Kidney capillary endothelial cell (primary cell): ENCODE measurements around the gene ARID3A.

Experiments
- DNase-seq: peaks from one replicate; pipeline ENCODE4 v3.0.0-alpha.2; 2018; ENCODE audit warnings: low spot score

The ARID3A gene

DNA sequence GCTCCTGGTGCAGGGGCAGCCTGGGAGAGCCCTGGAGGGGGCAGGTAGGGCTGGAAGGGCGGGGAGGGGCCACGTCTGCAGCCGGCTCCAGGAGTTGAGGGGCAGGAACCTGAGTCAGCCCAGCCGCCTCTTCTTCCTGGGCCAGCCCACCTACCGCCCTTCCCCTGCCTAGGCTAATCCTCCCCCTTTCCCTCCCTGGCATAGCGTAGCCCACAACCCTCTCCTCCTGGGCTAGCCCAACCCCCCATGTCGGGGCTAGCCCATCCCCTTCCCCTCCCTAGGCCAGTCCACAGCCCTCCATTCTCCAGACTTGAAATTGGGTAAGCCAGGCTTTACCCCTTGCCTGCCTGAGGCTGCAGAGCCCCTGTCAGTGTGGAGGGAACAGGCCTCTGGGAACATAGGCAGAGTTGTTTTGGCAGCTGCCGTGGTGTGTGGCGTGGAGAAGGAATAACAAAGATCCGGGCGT lies 37.7 kb downstream of the ARID3A start:
- no peak for DNase-seq

DNA sequence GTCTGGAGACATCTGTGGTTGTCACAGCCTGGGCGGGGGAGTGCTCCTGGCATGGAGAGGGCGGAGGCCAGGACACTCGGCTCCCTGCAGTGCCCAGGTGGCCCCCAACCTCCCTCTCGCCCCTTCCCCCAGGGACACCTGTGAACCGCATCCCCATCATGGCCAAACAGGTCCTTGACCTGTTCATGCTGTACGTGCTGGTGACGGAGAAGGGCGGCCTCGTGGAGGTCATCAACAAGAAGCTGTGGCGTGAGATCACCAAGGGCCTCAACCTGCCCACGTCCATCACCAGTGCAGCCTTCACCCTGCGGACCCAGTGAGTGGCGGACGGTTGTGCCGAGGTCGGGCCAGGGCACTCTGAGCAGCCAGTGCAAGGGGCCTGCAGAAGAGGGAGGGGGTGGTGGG lies 38.3 kb downstream of the ARID3A start:
- DNase-seq = no peak

DNA sequence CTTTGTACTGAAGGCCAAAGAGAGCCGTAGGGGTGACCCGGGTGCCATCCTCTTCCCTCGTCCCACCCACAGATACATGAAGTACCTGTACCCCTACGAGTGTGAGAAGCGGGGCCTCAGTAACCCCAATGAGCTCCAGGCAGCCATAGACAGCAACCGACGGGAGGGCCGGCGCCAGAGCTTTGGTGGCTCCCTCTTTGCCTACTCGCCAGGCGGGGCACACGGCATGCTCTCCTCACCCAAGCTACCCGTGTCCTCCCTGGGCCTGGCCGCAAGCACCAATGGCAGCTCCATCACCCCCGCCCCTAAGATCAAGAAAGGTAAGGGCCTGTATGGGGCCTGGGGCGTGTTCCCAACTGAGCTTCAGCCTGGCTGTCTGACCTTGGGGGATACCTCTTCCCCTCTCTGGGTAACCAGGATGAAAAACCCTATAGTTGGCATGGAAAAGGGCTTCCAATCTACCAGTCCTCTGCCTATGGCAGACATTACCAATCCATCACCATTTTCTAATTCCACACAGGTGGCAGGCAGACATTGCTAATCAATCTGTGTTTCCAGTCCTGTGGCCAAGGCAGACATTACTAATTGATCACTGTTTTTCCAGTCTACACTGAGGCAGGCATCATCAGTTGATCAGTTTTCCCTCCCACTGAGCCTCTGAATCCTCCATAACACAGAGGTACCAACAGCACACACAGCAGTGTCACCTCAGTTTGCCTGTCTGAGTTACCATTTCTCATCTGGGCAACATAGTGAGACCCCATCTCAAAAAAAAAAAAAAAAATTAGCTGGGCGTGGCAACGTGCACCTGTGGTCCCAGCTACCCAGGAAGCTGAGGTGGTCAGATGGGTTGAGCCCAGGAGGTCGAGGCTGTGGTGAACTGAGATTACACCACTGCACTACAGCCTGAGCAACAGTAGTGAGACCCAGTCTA lies 39.2 kb downstream of the ARID3A start:
- no peak for DNase-seq

DNA sequence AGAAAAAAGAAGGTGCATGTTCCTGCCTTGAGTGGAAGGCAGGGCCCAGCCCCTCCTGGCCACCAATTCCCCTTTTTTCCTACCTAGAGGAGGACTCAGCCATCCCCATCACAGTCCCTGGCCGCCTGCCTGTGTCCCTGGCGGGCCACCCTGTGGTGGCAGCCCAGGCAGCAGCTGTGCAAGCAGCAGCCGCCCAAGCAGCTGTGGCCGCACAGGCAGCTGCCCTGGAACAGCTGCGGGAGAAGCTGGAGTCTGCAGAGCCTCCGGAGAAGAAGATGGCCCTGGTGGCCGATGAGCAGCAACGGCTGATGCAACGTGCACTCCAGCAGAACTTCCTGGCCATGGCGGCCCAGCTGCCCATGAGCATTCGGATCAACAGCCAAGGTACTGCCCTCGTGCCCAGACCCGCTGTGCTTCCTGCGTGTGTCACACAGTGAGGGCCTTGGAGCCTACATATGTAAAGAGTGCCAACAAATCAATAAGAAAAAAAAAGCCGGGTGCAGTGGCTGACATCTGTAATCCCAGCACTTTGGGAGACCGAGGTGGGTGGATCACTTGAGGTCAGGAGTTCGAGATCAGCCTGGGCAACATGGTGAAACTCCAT lies 40.8 kb downstream of the ARID3A start:
- no peak for DNase-seq

DNA sequence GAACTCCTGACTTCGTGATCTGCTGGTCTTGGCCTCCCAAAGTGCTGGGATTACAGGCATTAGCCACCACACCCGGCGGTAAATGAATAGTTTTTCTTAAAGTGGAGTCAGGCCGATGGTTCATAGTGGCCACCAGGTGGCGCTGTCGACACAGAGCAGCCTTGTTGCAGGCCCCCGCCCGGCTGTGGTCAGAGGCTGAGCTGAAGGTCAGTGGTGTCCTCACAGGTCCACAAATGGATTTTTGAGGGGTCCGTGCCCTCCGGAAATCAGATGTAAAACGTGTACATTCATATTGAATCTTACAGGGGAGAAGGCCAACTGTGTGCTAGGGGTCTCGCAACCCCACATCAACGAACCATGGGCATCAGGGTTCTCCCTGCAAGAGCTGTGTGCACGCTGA lies 44.9 kb downstream of the ARID3A start:
- DNase-seq = no peak

DNA sequence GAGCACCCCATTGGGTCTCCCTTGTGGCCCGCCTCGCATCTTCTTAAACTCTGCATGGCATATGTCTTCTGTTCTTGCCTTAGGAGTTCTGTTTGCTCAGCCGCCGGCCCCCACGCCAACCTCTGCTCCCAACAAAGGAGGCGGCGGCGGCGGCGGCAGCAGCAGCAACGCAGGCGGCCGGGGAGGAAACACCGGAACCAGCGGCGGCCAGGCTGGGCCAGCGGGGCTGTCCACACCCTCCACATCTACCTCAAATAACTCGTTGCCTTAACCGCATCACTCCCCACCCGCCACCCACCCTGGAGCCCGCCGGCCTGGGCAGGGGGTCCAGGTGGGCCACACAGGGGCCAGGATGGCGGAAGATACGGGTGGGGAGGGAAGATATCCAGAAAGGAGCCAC lies 46.0 kb downstream of the ARID3A start:
- no peak for DNase-seq

DNA sequence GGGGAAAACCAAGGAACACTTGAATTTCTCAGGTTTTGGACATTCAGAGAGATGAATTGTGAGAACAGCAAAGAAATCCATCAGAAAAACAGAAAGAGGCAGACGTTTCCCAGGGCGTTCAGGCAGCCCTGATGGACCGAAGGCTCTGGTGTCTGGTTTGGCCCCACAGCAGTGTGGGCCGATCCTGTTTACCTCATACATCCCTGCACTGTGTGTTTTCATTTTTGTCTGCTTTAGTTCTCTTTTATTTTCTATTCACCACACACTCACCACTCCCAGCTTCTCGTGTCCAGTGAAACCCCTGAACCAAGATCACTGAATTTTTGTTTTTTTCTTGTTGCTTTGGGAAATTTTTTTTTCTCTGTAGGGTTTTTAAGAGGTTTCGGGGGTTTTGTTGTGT lies 46.4 kb downstream of the ARID3A start:
- no peak for DNase-seq

DNA sequence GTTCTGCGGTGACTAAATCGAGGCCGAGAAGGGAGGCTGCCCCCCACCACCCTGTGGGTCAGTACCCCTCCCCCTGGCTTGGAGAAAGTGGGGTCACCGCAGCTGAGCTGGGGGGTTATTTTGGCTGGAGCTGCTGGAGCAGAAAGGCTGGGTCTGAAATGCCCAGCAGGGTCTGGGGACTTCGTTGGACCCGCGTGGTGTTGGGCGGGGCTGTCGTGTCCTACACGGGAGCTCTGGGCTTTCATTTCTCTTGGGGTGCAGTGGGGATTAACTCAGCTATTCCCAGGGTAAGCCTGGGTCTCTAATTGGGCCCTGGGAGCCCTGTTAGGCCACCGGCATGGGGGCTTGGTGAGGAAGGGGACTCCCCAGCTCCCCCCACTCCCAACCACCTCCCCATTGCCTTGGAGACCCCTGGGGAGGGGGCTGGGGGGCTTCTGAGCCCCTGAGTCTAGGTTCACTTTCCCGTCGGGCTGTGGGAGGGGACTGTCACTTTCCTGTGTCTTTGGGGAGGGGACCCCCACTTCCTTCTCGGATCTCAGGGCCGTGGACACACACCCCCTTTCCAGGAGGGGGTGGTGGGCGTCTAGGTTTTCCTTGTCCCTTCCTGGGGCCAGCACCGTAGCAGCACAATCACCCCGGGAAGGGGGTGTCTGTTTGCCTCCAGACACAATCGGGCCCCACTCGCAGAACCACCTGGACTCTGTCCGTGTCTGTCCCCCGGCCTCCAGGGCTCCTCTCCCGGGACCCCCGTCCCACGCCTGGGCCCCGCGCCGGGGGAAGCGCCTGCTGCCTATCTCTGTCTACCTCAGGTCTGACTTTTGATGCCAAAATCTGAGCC lies 48.1 kb downstream of the ARID3A start:
- DNase-seq = no peak

DNA sequence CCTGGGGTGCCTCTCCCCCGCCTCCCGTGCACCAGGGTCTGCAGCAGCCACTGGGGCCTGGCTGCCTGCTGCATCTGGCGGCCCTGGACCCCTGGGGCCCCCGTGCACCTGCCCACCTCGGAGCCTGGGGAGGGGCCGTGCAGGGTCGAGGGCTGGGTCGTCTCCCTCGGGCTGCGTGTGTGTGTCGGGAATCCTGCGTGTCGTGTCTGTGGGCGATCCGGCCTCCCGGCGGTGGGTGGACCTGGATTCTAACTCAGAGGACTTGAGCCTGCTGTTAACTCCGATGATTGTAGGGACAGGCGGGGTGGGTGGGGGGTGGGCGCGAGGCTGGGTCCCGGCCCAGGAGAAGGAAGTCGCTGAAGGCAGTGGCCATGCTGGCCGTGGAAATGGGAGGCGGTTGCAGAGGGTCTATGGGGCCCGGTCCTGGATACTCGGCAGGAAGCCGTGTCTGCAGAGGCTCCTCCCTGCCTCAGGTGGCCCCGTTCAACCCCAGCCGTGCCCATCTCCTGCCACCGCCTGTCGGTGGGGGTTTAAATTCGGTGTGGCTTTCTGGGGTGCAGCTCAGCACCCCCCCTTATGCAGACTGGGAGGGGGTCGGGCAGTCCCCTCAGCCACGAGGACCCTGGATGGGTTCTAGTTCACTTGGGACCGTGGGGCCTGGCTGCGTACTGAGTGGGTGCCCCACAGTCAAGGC lies 48.9 kb downstream of the ARID3A start:
- no peak for DNase-seq

DNA sequence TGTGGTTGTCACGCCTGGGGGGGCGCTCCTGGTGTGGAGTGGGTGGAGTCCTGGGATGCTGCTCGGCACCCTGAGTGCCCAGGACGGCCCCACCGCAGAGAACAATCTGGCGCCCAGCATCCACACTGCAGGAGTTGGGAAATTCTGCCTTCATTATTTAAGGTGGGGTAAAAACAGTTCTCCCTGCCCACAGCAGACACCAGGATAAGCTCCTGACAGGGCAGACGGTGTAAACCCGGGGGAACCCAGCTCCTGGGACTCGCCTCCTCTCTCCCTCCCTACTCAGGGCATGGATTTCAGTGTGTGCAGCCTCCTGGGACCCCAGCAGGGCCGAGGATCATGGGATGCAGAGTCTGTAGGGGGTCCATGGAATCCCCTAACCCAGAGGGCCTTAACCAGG lies 50.6 kb downstream of the ARID3A start:
- no peak for DNase-seq

DNA sequence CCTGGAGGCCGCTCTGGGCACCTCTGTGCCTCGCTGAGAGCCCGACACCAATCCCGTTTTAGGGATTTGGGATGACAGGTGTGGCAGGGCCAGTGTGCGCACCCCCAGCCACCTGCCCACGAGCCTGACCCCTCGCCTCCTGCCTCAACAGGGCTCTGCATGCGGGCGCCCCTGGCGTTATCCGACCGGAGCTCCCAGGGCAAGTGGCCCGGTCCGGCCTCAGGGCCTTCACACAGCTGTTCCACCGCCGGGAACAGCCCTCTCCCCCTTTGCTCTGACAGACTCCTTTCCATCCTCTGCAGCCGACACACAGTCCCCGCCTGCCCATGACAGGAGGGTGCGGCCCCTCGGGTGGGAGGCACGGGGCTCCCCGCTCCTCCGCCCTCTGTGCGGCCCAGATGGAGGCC lies 51.2 kb downstream of the ARID3A start:
- no peak for DNase-seq

DNA sequence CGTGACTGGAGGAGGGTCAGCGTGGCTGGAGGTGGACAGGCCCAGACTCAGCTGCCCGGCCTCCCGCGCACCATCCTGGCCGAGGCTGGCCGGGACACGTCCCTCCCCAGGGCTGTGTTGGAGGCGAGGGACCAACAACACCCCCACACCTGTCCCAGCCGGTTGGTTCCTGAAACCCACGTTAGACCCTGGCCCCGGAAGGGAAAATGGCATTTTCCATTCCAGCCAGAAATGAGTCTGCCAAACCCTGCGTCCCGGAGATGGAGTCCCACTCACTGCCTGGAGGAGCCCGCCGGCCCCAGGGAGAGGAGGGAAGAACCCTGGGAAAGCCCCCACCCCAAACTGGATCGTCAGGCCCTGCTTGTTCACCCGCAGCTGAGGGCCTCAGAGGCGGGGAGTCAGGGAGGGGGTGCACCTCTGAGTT lies 53.5 kb downstream of the ARID3A start:
- DNase-seq = no peak

DNA sequence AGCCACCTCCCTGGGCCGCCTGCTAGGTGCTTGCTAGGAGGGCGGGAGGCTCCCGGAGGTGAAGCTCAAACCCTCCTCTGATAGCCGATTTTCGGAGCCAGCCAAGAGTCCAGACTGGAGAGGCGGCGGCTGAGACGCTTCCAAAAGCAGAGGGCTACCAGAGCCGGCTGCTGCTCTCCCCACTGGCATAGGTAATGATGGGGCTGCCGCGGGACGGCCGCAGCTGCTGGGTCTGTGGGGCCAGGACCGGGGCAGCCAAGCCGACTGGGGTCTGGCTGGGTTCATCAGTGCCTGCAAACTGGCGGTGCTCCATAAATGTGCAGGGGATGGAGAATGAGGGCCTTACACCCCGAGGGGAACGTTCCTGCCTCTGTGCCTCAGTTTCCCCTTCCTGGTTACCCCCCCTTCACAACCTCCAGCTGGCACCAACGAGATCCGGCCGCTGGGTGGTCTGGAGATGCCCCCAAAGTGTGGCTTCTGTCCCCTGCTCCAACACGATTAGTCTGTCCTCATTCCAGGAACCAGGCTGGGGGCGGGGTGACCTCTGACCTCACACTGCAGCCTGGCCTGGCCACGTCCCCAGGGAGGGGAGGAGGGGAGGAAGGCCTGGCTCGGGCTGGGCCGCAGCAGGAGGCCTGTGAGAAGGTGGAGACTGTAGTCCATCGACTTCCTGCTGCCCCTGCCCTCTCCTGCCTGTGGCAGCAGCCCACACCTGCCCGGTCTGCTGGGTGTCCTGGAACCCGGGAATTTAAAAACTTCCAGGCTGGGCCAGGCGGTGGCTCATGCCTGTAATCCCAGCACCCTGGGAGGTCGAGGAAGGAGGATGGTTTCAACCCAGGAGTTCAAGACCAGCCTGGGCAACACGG lies 54.5 kb downstream of the ARID3A start:
- DNase-seq = no peak

DNA sequence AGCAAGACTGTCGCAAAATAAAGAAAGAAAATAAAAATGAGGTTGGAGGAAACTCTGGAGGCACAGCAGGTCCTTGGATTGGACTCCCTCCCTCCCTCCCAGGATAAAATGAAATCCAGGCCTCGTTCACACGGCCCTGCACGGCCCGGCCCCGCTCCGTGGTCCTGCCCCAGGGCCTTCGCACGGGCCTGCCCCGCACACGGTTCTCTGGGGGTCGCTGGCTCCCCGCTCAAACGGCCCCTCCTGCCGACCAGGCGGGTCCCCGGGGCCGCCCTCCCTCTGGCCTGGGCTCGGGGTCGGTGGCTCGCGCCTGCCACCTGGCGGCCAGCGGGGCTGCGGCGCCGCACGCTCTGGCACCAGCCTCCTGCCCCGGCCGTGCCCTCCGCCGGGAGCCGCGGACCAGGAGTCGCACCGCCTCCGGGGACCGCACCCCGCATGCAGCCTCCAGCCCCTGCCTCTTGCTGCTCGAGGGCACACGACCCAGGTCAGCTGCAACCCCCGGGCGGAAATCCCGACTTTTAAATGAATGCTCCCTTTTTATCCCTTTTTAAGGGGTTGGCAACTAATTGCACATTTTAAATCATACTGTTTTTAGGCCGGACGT lies 56.8 kb downstream of the ARID3A start:
- peak; percentile 63 for DNase-seq

DNA sequence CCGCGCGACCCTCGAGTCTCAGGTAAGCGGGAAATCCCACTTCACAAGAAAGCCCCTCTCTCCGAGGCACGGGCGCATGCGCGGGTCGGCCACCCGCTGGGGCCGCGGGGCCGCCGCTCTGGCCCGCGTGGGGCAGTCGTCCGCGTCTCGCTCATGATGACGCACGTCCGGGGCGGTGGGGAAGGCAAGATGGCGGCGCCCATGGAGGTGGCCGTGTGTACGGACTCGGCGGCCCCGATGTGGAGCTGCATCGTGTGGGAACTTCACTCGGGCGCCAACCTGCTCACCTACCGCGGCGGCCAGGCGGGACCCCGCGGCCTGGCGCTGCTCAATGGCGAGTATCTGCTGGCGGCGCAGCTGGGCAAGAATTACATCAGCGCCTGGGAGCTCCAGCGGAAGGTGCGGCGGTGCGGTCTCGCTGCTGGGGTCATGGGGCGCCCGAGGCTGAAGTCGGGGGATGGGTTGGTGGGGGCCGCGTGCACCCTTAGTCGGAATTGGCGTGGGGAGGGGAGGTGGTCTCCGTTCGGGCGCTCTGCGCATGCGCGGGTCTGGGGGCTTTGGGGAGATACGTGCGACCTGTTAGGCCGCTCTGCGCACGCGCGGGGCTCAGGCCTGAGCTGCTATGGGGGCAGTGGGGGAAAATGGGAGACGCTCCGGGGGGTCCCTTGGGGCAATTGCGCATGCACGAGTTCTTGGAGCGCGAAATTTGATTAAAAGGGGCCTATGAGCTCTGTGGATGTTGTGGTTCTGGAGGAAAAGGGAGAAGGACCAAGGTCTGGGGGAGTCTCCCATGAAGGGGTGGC lies 58.5 kb downstream of the ARID3A start, which contains the start of gene WDR18:
WDR18 (plus strand) TSS at position 181 of the 803 bp plus-strand sequence; CDS start at position 190, 9 bp downstream.
- DNase-seq = peak; percentile 82

DNA sequence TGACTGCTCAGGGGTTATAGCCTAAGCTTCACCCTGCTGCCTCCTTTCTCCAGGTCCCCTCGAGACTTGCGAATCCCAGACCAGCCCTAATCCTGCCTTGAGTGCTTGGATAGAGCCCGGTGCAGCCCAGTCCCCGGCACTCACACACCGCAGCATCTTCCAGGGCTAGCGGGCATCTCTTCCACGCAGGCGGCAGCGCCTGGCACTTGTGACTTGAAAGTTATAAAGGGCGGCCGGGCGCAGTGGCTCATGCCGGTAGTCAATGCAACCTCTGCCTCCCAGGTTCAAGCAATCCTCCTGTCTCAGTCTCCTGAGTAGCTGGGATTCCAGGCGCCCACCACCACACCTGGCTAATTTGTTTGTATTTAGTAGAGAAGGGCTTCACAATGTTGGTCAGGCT lies 60.2 kb downstream of the ARID3A start:
- no peak for DNase-seq

DNA sequence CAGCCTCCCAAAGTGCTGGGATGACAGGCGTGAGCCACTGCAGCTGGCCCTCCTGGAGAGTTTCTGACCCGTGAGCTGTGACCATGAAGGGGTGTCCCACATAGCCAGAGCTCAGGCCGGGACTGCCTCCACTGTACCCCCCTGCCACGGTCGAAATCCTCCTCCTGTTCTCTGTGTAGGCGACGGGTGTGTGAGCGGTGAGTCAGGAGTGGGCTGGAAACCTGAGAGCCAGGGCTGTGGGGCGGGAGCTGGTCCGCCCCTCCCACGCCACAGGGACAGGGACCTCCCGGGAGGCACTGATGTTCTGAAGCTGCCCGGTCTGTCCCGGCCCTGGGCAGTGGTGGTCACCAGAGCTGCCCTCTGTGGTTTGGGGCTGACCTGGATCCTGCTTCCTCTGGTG lies 62.2 kb downstream of the ARID3A start:
- no peak for DNase-seq

DNA sequence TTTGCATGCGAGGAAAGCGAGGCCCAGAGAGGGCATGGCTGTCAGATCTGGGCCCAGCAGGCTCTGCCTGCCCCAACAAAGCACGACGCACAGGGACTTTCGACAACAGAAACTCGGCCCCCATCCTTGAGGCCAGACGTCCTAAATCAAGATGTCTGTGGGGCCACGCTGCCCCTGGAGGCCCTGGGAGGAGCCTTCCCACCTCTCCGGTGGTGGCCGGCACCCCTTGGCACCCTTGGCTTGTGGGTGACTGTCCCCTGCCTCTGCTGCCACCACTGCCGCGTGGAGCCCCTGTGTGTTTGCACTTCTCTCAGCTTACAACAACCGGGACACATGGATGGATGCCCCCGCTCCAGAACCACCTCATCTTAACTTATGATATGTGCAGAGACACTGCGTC lies 62.7 kb downstream of the ARID3A start:
- DNase-seq = no peak

DNA sequence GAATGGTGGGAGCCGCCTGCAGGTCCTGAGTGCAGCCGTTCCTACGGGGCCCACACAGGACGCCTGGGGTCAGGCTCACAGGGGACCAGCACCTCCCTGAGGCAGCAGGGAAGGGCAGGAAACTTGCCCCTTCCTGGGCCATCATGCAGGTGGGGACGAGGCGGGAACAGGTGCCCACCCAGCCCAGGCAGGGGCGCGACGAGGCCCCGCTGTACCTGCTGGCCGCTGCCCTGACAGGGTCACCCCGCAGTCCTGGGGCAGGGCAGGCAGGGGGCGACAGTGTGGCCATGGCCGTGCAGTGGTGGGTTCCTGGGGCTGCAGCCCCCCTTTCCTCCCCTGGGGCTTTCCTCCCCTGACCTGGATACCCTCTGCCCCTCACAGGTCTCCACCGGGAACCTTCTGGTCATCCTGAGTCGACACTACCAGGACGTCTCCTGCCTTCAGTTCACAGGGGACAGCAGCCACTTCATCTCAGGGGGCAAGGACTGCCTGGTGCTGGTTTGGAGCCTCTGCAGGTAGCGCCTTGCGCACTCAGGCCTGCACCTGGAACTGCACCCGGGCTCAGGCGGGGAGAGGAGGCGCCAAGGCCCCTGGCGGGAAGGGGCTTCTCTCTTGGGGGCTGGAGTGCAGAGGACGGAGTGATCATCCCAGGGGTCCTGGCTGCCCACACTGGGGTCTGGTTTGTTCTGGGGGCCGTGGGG lies 63.7 kb downstream of the ARID3A start:
- no peak for DNase-seq
